ENCODE results near the gene PARP16. TPM values are rescaled to one million over a fixed set of nuclear protein-coding genes. Genes with fewer than 3 reads are reported as not detected.

PARP16 gene
- total RNA-seq, 3 donors from 2014 or later (not counting 1 experiment from before 2014, with no cell fraction given) = 11.7 to 19.3 (median 16.4) TPM

- no peaks in the 10 kb centered on the region for H3K36me3 Mint-ChIP-seq
- no peaks in the 10 kb centered on the region for H3K9me3 Mint-ChIP-seq
- intact Hi-C loops (cut with micrococcal nuclease) = no loop called here
- H3K4me1 Mint-ChIP-seq = peaks cover 0 to 4% of the 10 kb centered on the region in 2 donors
- H3K27me3 Mint-ChIP-seq (ENCODE audit: low read depth in 2 of 2) = no peaks in the 10 kb centered on the region
- DNase-seq (no peak), ATAC-seq (no peak)
- 81% methylated on average over 3 of the region's 4 CpGs for WGBS (ENCODE audit: insufficient coverage)
- no peaks in the 10 kb centered on the region for H3K27me3 ChIP-seq (ENCODE audit: control insufficient read depth, insufficient read depth, low read length)
- H3K4me1 ChIP-seq (ENCODE audit: control insufficient read depth, insufficient read depth, low read length) = no peaks in the 10 kb centered on the region
- H3K27ac ChIP-seq (ENCODE audit: low read length) = no peak overlapping the region
- no peak overlapping the region for H3K4me3 ChIP-seq (ENCODE audit: low read length)
- no peaks in the 10 kb centered on the region for H3K9me3 ChIP-seq (ENCODE audit: control insufficient read depth, insufficient read depth, low read length)
- no peak overlapping the region for H3K4me3 Mint-ChIP-seq
- H3K27ac Mint-ChIP-seq = no peak overlapping the region
- H3K36me3 ChIP-seq (ENCODE audit: control insufficient read depth, insufficient read depth, low read length) = no peaks in the 10 kb centered on the region
- no peak for TF ChIP-seq CTCF (IDR thresholded peaks at IDR 0.05)
Measured at GRCh38 chr15:65214010-65214409, 72.7 kb downstream of the PARP16 start.

- H3K4me1 Mint-ChIP-seq = peaks cover 0 to 4% of the 10 kb centered on the region in 2 donors
- H3K27me3 ChIP-seq (ENCODE audit: control insufficient read depth, insufficient read depth, low read length) = no peaks in the 10 kb centered on the region
- H3K4me3 Mint-ChIP-seq = no peak overlapping the region
- no peak overlapping the region for H3K27ac ChIP-seq (ENCODE audit: low read length)
- no peaks in the 10 kb centered on the region for H3K36me3 Mint-ChIP-seq
- H3K9me3 ChIP-seq (ENCODE audit: control insufficient read depth, insufficient read depth, low read length) = no peaks in the 10 kb centered on the region
- DNase-seq (no peak), ATAC-seq (no peak)
- intact Hi-C loops (cut with micrococcal nuclease) = no loop called here
- H3K27ac Mint-ChIP-seq = no peak overlapping the region
- H3K9me3 Mint-ChIP-seq = no peaks in the 10 kb centered on the region
- H3K4me3 ChIP-seq (ENCODE audit: low read length) = no peak overlapping the region
- H3K27me3 Mint-ChIP-seq (ENCODE audit: low read depth in 2 of 2) = no peaks in the 10 kb centered on the region
- 84% methylated on average over 2 of the region's 2 CpGs for WGBS (ENCODE audit: insufficient coverage)
- TF ChIP-seq CTCF (IDR thresholded peaks at IDR 0.05) = no peak
- no peaks in the 10 kb centered on the region for H3K36me3 ChIP-seq (ENCODE audit: control insufficient read depth, insufficient read depth, low read length)
- no peaks in the 10 kb centered on the region for H3K4me1 ChIP-seq (ENCODE audit: control insufficient read depth, insufficient read depth, low read length)
Measured at GRCh38 chr15:65213241-65213640, 73.4 kb downstream of the PARP16 start.

GRCh38 chr15:65212097-65212496 lies 74.6 kb downstream of the PARP16 start:
- intact Hi-C loops (cut with micrococcal nuclease) = no loop called here
- H3K27ac Mint-ChIP-seq = no peak overlapping the region
- H3K4me3 ChIP-seq (ENCODE audit: low read length) = no peak overlapping the region
- no peak overlapping the region for H3K4me3 Mint-ChIP-seq
- H3K27me3 Mint-ChIP-seq (ENCODE audit: low read depth in 2 of 2) = no peaks in the 10 kb centered on the region
- no peaks in the 10 kb centered on the region for H3K36me3 ChIP-seq (ENCODE audit: control insufficient read depth, insufficient read depth, low read length)
- H3K4me1 Mint-ChIP-seq = no peaks in the 10 kb centered on the region
- H3K9me3 ChIP-seq (ENCODE audit: control insufficient read depth, insufficient read depth, low read length) = no peaks in the 10 kb centered on the region
- ATAC-seq (peak; percentile 41 to 59 (median 54)), DNase-seq (peak in 1 of 2 donors; percentile 59)
- H3K4me1 ChIP-seq (ENCODE audit: control insufficient read depth, insufficient read depth, low read length) = no peaks in the 10 kb centered on the region
- TF ChIP-seq CTCF (IDR thresholded peaks at IDR 0.05) = peak; percentile 25
- H3K27me3 ChIP-seq (ENCODE audit: control insufficient read depth, insufficient read depth, low read length) = no peaks in the 10 kb centered on the region
- no peaks in the 10 kb centered on the region for H3K9me3 Mint-ChIP-seq
- no peaks in the 10 kb centered on the region for H3K36me3 Mint-ChIP-seq
- no peak overlapping the region for H3K27ac ChIP-seq (ENCODE audit: low read length)
- WGBS (ENCODE audit: insufficient coverage) = 71% methylated on average over 5 of the region's 5 CpGs

GRCh38 chr15:65211482-65211982 lies 75.2 kb downstream of the PARP16 start:
- H3K36me3 ChIP-seq (ENCODE audit: control insufficient read depth, insufficient read depth, low read length) = no peaks in the 10 kb centered on the region
- intact Hi-C loops (cut with micrococcal nuclease) = no loop called here
- no peaks in the 10 kb centered on the region for H3K9me3 ChIP-seq (ENCODE audit: control insufficient read depth, insufficient read depth, low read length)
- ATAC-seq (no peak), DNase-seq (no peak)
- no peak for TF ChIP-seq CTCF (IDR thresholded peaks at IDR 0.05)
- Mint-ChIP-seq H3K36me3 (no peaks in the 10 kb centered on the region), H3K9me3 (no peaks in the 10 kb centered on the region), H3K4me1 (no peaks in the 10 kb centered on the region), H3K27me3 (ENCODE audit: low read depth in 2 of 2) (no peaks in the 10 kb centered on the region), H3K27ac (no peak overlapping the region), H3K4me3 (no peak overlapping the region)
- 66% methylated on average over 6 of the region's 6 CpGs for WGBS (ENCODE audit: insufficient coverage)
- no peaks in the 10 kb centered on the region for H3K27me3 ChIP-seq (ENCODE audit: control insufficient read depth, insufficient read depth, low read length)
- no peak overlapping the region for H3K4me3 ChIP-seq (ENCODE audit: low read length)
- no peaks in the 10 kb centered on the region for H3K4me1 ChIP-seq (ENCODE audit: control insufficient read depth, insufficient read depth, low read length)
- no peak overlapping the region for H3K27ac ChIP-seq (ENCODE audit: low read length)
